GM23248 (cell line): ENCODE results near the gene KCNH6. TPM values are rescaled to one million over a fixed set of nuclear protein-coding genes. Genes with fewer than 3 reads are reported as not detected.

Experiments
- DNase-seq: peaks from one replicate; pipeline ENCODE4 v3.0.0-alpha.2; 2015
- H2AFZ ChIP-seq: fragments of 200-600 bp; sonication (generic); 2 replicates; pipeline ENCODE4 v1.6.1; 2016; ENCODE audit warnings: antibody characterized with exemption
- H3F3A ChIP-seq: fragments of 200-600 bp; sonication (generic); 2 replicates; pipeline ENCODE4 v1.6.1; 2016; ENCODE audit warnings: mild to moderate bottlenecking, antibody characterized with exemption, mixed run types; ENCODE audit not compliant: insufficient read depth
- H3K27ac ChIP-seq: fragments of 200-600 bp; sonication (generic); 2 replicates; pipeline ENCODE4 v1.5.1; 2016; ENCODE audit warnings: mild to moderate bottlenecking
- H3K27me3 ChIP-seq: fragments of 200-600 bp; sonication (generic); replicated peaks from 2 replicates; pipeline ENCODE4 v1.6.1; 2016; ENCODE audit warnings: mild to moderate bottlenecking; ENCODE audit not compliant: insufficient read depth
- H3K36me3 ChIP-seq: fragments of 200-600 bp; sonication (generic); 2 replicates; pipeline ENCODE4 v1.6.1; 2016; ENCODE audit warnings: low read depth, mild to moderate bottlenecking
- H3K4me1 ChIP-seq: fragments of 200-600 bp; sonication (generic); 2 replicates; pipeline ENCODE4 v1.6.1; 2016; ENCODE audit warnings: mild to moderate bottlenecking; ENCODE audit not compliant: insufficient read depth
- H3K4me2 ChIP-seq: fragments of 200-600 bp; sonication (generic); one replicate; pipeline ENCODE4 v1.6.1; 2016; ENCODE audit warnings: mild to moderate bottlenecking; ENCODE audit not compliant: unreplicated experiment
- H3K4me3 ChIP-seq: fragments of 200-600 bp; sonication (generic); 2 replicates; pipeline ENCODE4 v1.5.1; 2016; ENCODE audit warnings: mild to moderate bottlenecking
- H3K79me2 ChIP-seq: fragments of 200-600 bp; sonication (generic); 2 replicates; pipeline ENCODE4 v1.6.1; 2016; ENCODE audit warnings: mild to moderate bottlenecking; ENCODE audit not compliant: insufficient read depth
- H3K9ac ChIP-seq: fragments of 200-600 bp; sonication (generic); 2 replicates; pipeline ENCODE4 v1.6.1; 2016; ENCODE audit warnings: mild to moderate bottlenecking
- H3K9me2 ChIP-seq: fragments of 200-600 bp; sonication (generic); 2 replicates; pipeline ENCODE4 v1.6.1; 2016; ENCODE audit warnings: mixed run types, mild to moderate bottlenecking, moderate library complexity; ENCODE audit not compliant: insufficient read depth
- H3K9me3 ChIP-seq: fragments of 200-600 bp; sonication (generic); one replicate; pipeline ENCODE4 v1.6.1; 2017; ENCODE audit warnings: low read depth
- H4K20me1 ChIP-seq: fragments of 200-600 bp; sonication (generic); 2 replicates; pipeline ENCODE4 v1.6.0; 2016; ENCODE audit not compliant: insufficient read depth
- EZH2 ChIP-seq: fragments of 200-600 bp; sonication (generic); IDR thresholded peaks from 2 replicates; pipeline ENCODE4 v1.6.1; 2018; ENCODE audit warnings: antibody characterized with exemption, mild to moderate bottlenecking; ENCODE audit not compliant: insufficient read depth, poor library complexity, severe bottlenecking
- EZH2phosphoT487 ChIP-seq: fragments of 200-600 bp; sonication (generic); IDR thresholded peaks from 2 replicates; pipeline ENCODE4 v1.6.1; 2018; ENCODE audit warnings: antibody characterized with exemption, moderate library complexity, mild to moderate bottlenecking, low read depth; ENCODE audit not compliant: insufficient read depth
- WGBS, 2 experiments: methylation state at CpG; one replicate each; pipeline ENCODE4 v1.1.6; 2015 to 2017; ENCODE audit warnings: low lambda C conversion rate in 2 of 2, low coverage in 1 of 2; ENCODE audit errors: missing lambda C conversion rate in 2 of 2; 5-methylcytosine and 5-hydroxymethylcytosine counted together
- in situ Hi-C: fragments of 300-500 bp; cut with MboI; formaldehyde crosslinking; loops from 2 replicates; pipeline ENCODE4 v1.15.0; 2020
- polyA plus RNA-seq: library from polyadenylated mRNA; unstranded; fragments of >200 nt; fragmentation: Nextera tagmentation; extraction: Ambion mirVana; gene quantifications from 2 replicates; pipeline ENCODE4 v1.2.1, GENCODE V29; 2016
- total RNA-seq: library from RNA; depleted of rRNA; stranded (reverse); fragments of >200 nt; shearing (Covaris generic); gene quantifications from 2 replicates; pipeline ENCODE4 v1.2.3, GENCODE V29; 2014

Gene KCNH6
- total and polyA plus RNA-seq, 2 experiments from 2014 or later: not detected

GRCh38 chr17:63481488-63481870, 41.7 kb upstream of the KCNH6 start:
- DNase-seq: no peak
- Histone ChIP-seq H3K79me2 (no peaks in the 10 kb centered on the region), H3K4me1 (peaks cover 13% of the 10 kb centered on the region), H3K27ac (no peak overlapping the region), H3F3A (no peaks in the 10 kb centered on the region), H3K9me2 (no peaks in the 10 kb centered on the region), H4K20me1 (no peaks in the 10 kb centered on the region), H3K9ac (no peak overlapping the region), H3K4me3 (no peak overlapping the region), H3K36me3 (no peaks in the 10 kb centered on the region), H3K4me2 (no peak overlapping the region), H3K27me3 (no peaks in the 10 kb centered on the region), H2AFZ (no peak overlapping the region), H3K9me3 (no peaks in the 10 kb centered on the region)
- TF ChIP-seq EZH2phosphoT487 (no peak), EZH2 (no peak)
- WGBS, 2 experiments: 84 to 89% methylated on average over 16 of the region's 16 CpGs
- in situ Hi-C loops: no loop called here

- no peak overlapping the region for H2AFZ ChIP-seq
- WGBS, 2 experiments: 85% methylated on average over 16 of the region's 16 CpGs
- H3K9me3 ChIP-seq: no peaks in the 10 kb centered on the region
- H3K4me1 ChIP-seq: peaks cover 13% of the 10 kb centered on the region
- no peaks in the 10 kb centered on the region for H3K27me3 ChIP-seq
- H3K9me2 ChIP-seq: no peaks in the 10 kb centered on the region
- no peak overlapping the region for H3K9ac ChIP-seq
- no peaks in the 10 kb centered on the region for H3F3A ChIP-seq
- in situ Hi-C loops: no loop called here
- no peak overlapping the region for H3K4me2 ChIP-seq
- no peak for DNase-seq
- H3K36me3 ChIP-seq: no peaks in the 10 kb centered on the region
- no peak overlapping the region for H3K27ac ChIP-seq
- H3K79me2 ChIP-seq: no peaks in the 10 kb centered on the region
- no peak overlapping the region for H3K4me3 ChIP-seq
- H4K20me1 ChIP-seq: no peaks in the 10 kb centered on the region
- TF ChIP-seq EZH2phosphoT487 (no peak), EZH2 (no peak)
Observed at GRCh38 chr17:63482509-63482908, 40.6 kb upstream of the KCNH6 start.

GRCh38 chr17:63483038-63483437, 40.1 kb upstream of the KCNH6 start:
- no peaks in the 10 kb centered on the region for H3K9me2 ChIP-seq
- in situ Hi-C loops: no loop called here
- H3K27ac ChIP-seq: no peak overlapping the region
- no peaks in the 10 kb centered on the region for H3K36me3 ChIP-seq
- no peaks in the 10 kb centered on the region for H4K20me1 ChIP-seq
- H3K4me2 ChIP-seq: no peak overlapping the region
- no peaks in the 10 kb centered on the region for H3K79me2 ChIP-seq
- no peaks in the 10 kb centered on the region for H3F3A ChIP-seq
- no peak overlapping the region for H3K4me3 ChIP-seq
- DNase-seq: no peak
- peaks cover 7% of the 10 kb centered on the region for H3K4me1 ChIP-seq
- no peak overlapping the region for H3K9ac ChIP-seq
- no peaks in the 10 kb centered on the region for H3K27me3 ChIP-seq
- WGBS, 2 experiments: 80 to 81% methylated on average over 10 of the region's 10 CpGs
- no peaks in the 10 kb centered on the region for H3K9me3 ChIP-seq
- no peak overlapping the region for H2AFZ ChIP-seq
- no peak for TF ChIP-seq EZH2phosphoT487
- TF ChIP-seq EZH2: no peak

GRCh38 chr17:63483655-63484575, 39.2 kb upstream of the KCNH6 start:
- 92% methylated on average over 15 to 16 of the region's 16 CpGs for WGBS, 2 experiments
- Histone ChIP-seq H3K27ac (no peak overlapping the region), H3K4me2 (no peak overlapping the region), H3K27me3 (no peaks in the 10 kb centered on the region), H3K79me2 (no peaks in the 10 kb centered on the region), H3K9me2 (no peaks in the 10 kb centered on the region), H2AFZ (no peak overlapping the region), H3K4me1 (no peaks in the 10 kb centered on the region), H3K9ac (no peak overlapping the region), H3F3A (no peaks in the 10 kb centered on the region), H3K4me3 (no peak overlapping the region), H4K20me1 (no peaks in the 10 kb centered on the region), H3K9me3 (no peaks in the 10 kb centered on the region), H3K36me3 (no peaks in the 10 kb centered on the region)
- no peak for DNase-seq
- in situ Hi-C loops: no loop called here
- TF ChIP-seq EZH2: no peak
- TF ChIP-seq EZH2phosphoT487: no peak
